Osteoblast (primary cell): ENCODE measurements around the gene TRANK1. TPM values are rescaled to one million over a fixed set of nuclear protein-coding genes. Genes with fewer than 3 reads are reported as not detected.

Experiments used
- DNase-seq: peaks from one replicate; pipeline ENCODE4 v3.0.0; 2011; ENCODE audit warnings: low spot score, mixed read lengths; ENCODE audit not compliant: insufficient read length; ENCODE audit errors: missing footprints
- H2AFZ ChIP-seq: 2 replicates; pipeline ENCODE4 v1.6.0; 2011; ENCODE audit warnings: mild to moderate bottlenecking, low read length
- H3K27ac ChIP-seq: 2 replicates; pipeline ENCODE4 v1.5.1; 2011; ENCODE audit warnings: mild to moderate bottlenecking, low read depth, low read length, moderate library complexity
- H3K27me3 ChIP-seq: 2 replicates; pipeline ENCODE4 v1.6.0; 2012; ENCODE audit warnings: mild to moderate bottlenecking, control low read depth, inconsistent platforms, low read length, moderate library complexity; ENCODE audit not compliant: insufficient read depth
- H3K36me3 ChIP-seq: 2 replicates; pipeline ENCODE4 v1.5.1; 2011; ENCODE audit warnings: mild to moderate bottlenecking, low read length, control low read depth, moderate library complexity; ENCODE audit not compliant: insufficient read depth
- H3K4me1 ChIP-seq: 2 replicates; pipeline ENCODE4 v1.5.1; 2011; ENCODE audit warnings: mild to moderate bottlenecking, low read length, control low read depth, moderate library complexity; ENCODE audit not compliant: insufficient read depth
- H3K4me2 ChIP-seq: 2 replicates; pipeline ENCODE4 v1.6.0; 2011; ENCODE audit warnings: mild to moderate bottlenecking, low read length; ENCODE audit not compliant: insufficient read depth
- H3K4me3 ChIP-seq: fragments of 200-600 bp; sonication (generic); 3 replicates; pipeline ENCODE4 v1.5.1; 2012; ENCODE audit warnings: mild to moderate bottlenecking, low read length, inconsistent platforms; ENCODE audit not compliant: insufficient read depth
- H3K79me2 ChIP-seq: 2 replicates; pipeline ENCODE4 v1.6.0; 2012; ENCODE audit warnings: mild to moderate bottlenecking, low read length, control low read depth, inconsistent platforms; ENCODE audit not compliant: insufficient read depth
- H3K9me3 ChIP-seq: 2 replicates; pipeline ENCODE4 v1.5.1; 2011; ENCODE audit warnings: low read depth, low read length, control low read depth
- H4K20me1 ChIP-seq: 2 replicates; pipeline ENCODE4 v1.6.0; 2012; ENCODE audit warnings: mild to moderate bottlenecking, low read length, control low read depth; ENCODE audit not compliant: insufficient read depth
- CTCF ChIP-seq: IDR thresholded peaks from 2 replicates; pipeline ENCODE4 v1.5.1; 2011; ENCODE audit warnings: mild to moderate bottlenecking, low read depth, low read length, moderate library complexity; ENCODE audit errors: extremely low read depth
- total RNA-seq: library from RNA; depleted of rRNA; stranded (reverse); fragments of >200 nt; gene quantifications from 2 replicates; pipeline ENCODE4 v1.2.3, GENCODE V29; 2012

The TRANK1 gene
- total RNA-seq, 1 donor: 30.8 TPM

- Histone ChIP-seq H3K4me2 (no peak overlapping the region), H3K4me3 (no peak overlapping the region), H3K27me3 (no peaks in the 10 kb centered on the region), H2AFZ (no peak overlapping the region), H3K79me2 (no peaks in the 10 kb centered on the region), H3K9me3 (peaks cover 3% of the 10 kb centered on the region), H4K20me1 (no peaks in the 10 kb centered on the region), H3K36me3 (no peaks in the 10 kb centered on the region), H3K4me1 (no peaks in the 10 kb centered on the region), H3K27ac (no peak overlapping the region)
- DNase-seq: no peak
- TF ChIP-seq CTCF: peak; percentile 29
Measured at GRCh38 chr3:36923523-36923943, 21.3 kb downstream of the TRANK1 start.

GRCh38 chr3:36920884-36921567, 23.8 kb downstream of the TRANK1 start:
- H3K4me2 ChIP-seq: no peak overlapping the region
- no peaks in the 10 kb centered on the region for H3K79me2 ChIP-seq
- H3K27ac ChIP-seq: no peak overlapping the region
- DNase-seq: no peak
- no peaks in the 10 kb centered on the region for H4K20me1 ChIP-seq
- no peaks in the 10 kb centered on the region for H3K36me3 ChIP-seq
- no peaks in the 10 kb centered on the region for H3K4me1 ChIP-seq
- H3K27me3 ChIP-seq: no peaks in the 10 kb centered on the region
- no peak overlapping the region for H3K4me3 ChIP-seq
- H3K9me3 ChIP-seq: peaks cover 3% of the 10 kb centered on the region
- TF ChIP-seq CTCF: no peak
- H2AFZ ChIP-seq: no peak overlapping the region

- Histone ChIP-seq H3K4me1 (no peaks in the 10 kb centered on the region), H3K4me2 (no peak overlapping the region), H3K27ac (no peak overlapping the region), H3K9me3 (peaks cover 3% of the 10 kb centered on the region), H3K79me2 (no peaks in the 10 kb centered on the region), H3K36me3 (no peaks in the 10 kb centered on the region), H4K20me1 (no peaks in the 10 kb centered on the region), H2AFZ (no peak overlapping the region), H3K4me3 (no peak overlapping the region), H3K27me3 (no peaks in the 10 kb centered on the region)
- TF ChIP-seq CTCF: no peak
- DNase-seq: peak; percentile 19
Measured at GRCh38 chr3:36919439-36920160, 25.3 kb downstream of the TRANK1 start.

GRCh38 chr3:36918050-36918449, 26.8 kb downstream of the TRANK1 start:
- Histone ChIP-seq H4K20me1 (no peaks in the 10 kb centered on the region), H2AFZ (no peak overlapping the region), H3K79me2 (no peaks in the 10 kb centered on the region), H3K36me3 (no peaks in the 10 kb centered on the region), H3K4me2 (no peak overlapping the region), H3K27me3 (no peaks in the 10 kb centered on the region), H3K4me1 (no peaks in the 10 kb centered on the region), H3K4me3 (no peak overlapping the region), H3K9me3 (peaks cover 3% of the 10 kb centered on the region), H3K27ac (no peak overlapping the region)
- TF ChIP-seq CTCF: no peak
- no peak for DNase-seq
